Stimulated activated CD4-positive, alpha-beta T cell treated with anti-CD3 and anti-CD28 coated beads, Interleukin-1b, Interleukin-23, amount 100 ng/mL, for 48 hours (primary cell): Measurements from ENCODE around the gene DAO.

Experiments used
- DNase-seq: peaks from one replicate; pipeline ENCODE4 v3.0.0-alpha.2; 2020

The DAO gene

GRCh38 chr12:108928695-108929094 is 48.8 kb downstream of the DAO start:
- no peak for DNase-seq

- DNase-seq = no peak
These were observed 50.3 kb downstream of the DAO start for GRCh38 chr12:108930155-108930554.

- no peak for DNase-seq
These were observed 50.9 kb downstream of the DAO start for GRCh38 chr12:108930756-108931155.

- DNase-seq = no peak
These were observed 54.1 kb downstream of the DAO start for GRCh38 chr12:108933949-108934348.

GRCh38 chr12:108935159-108935763 is 55.4 kb downstream of the DAO start:
- DNase-seq = no peak

GRCh38 chr12:108938247-108938924 is 58.5 kb downstream of the DAO start:
- no peak for DNase-seq

GRCh38 chr12:108939594-108939993 is 59.7 kb downstream of the DAO start:
- DNase-seq = peak; percentile 5

- no peak for DNase-seq
These were observed 60.2 kb downstream of the DAO start for GRCh38 chr12:108940138-108940537.

- no peak for DNase-seq
These were observed 67.2 kb downstream of the DAO start for GRCh38 chr12:108947097-108947496.

- DNase-seq = no peak
These were observed 68.5 kb downstream of the DAO start for GRCh38 chr12:108948367-108948766.

- no peak for DNase-seq
These were observed 70.1 kb downstream of the DAO start for GRCh38 chr12:108949976-108950375.
